ELF-1 (cell line): ENCODE data around the gene MARK3.
A peak's percentile ranks its signal among the peaks of the same experiment; 100 is the strongest.
"Not testable (repeated sequence)": the region's sequence is repeated elsewhere in the genome, so short reads cannot be mapped to it uniquely, and the experiment has no call there.

Source experiments
- DNase-seq: peaks from one replicate; pipeline ENCODE4 v3.0.0-alpha.2; 2016; ENCODE audit warnings: low read depth, low spot score

The MARK3 gene

DNA sequence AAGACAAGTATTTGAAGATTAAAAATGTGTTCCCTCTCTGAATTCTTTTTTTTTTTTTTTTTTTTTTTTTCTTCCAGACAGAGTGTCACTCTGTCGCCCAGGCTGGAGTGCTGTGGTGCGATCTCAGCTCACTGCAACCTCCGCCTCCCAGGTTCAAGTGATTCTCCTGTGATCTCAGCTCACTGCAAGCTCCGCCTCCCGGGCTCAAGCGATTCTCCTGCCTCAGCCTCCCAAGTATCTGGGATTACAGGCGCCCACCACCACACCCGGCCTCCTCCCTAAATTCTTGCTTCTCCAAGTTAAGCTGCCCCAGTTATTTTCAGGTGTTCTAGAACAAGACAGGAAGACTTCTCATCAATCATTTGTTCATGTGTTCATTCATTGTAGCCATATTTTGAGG is 127.0 kb downstream of the MARK3 start:
- DNase-seq = not testable (repeated sequence)

DNA sequence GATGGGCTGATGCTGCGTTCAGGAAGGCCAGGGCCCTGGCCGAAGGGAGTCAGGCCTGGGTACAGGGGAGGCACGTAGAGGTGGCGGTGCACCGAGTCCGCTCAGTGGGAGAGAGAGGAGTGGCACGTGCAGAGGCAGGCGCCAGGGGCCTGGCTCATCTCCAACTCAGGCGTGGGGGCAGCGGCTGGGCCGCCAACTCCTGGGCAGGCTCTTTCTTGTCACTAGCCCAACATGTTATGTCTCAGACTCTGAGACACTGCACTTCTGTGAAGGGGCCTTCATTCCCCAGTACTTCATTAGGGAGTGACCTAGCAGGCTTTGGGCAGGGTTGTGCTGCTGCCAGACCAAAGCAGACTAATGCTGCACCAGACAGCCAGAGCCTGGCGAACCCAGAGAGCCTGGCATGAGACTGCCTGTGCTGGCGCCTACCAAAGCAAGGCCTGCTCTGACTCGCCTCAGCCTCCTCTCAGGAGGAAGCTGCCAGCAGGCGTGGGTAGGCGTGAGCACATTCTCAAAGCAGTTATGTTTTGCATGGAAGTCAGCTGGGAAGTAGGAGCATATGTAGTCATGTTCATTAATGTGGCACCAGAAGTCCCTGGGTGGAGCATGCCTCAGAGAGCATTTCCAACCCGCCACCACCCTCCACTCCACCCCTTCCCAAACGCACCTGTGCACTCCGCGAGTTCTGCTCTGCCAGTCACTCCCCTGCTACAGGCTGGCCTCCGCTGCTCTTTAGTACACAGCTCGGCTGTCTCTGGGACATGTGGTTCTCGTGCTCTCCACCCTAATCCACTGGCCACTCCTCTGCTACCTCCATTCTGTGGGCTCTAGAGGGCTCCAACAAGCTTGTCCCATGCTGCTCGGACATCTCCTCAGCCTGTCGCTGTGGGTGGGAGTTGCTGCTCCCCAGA is 127.7 kb downstream of the MARK3 start:
- no peak for DNase-seq

DNA sequence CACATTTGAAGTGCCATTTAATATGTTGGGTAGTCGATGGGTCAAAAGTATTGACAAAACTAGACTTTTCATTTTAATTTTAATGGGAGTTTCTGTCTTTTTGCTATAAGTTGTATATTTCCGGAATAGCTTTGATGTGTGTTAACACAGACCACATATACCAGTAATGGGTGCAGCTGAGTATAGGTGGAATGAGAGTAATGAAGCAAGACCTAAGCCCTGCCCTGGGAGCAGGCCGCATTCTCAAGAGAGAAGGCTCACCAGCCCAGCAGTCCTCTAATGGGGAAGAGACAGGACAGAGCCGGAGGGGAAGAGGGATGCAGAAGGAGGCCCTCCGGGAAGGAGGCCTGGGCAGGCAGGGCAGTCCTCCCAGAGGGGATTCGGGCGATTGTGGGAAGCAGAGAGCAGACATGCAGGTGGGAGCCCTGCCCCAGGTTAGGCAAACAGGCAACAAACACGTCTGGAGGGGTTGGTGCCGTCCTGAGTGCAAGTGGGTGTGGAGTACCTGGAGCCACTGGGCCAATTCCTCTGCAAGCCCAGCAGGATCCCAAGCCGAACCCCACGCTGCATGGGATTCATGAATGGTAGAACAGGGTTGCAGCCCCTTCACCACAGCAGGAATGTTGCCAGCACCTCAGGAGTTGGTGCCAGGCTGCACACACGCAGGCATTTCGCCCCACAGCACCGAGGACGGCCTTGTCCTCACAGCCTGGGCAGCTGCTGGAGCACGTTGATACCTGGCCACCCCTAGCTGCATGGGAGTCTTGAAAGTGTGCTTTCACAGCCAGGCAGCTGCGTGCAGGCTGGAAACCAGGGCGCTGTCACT is 129.6 kb downstream of the MARK3 start:
- DNase-seq = no peak

- DNase-seq = peak; percentile 44
These were observed 131.4 kb downstream of the MARK3 start for GRCh38 chr14:103516426-103517173.

DNA sequence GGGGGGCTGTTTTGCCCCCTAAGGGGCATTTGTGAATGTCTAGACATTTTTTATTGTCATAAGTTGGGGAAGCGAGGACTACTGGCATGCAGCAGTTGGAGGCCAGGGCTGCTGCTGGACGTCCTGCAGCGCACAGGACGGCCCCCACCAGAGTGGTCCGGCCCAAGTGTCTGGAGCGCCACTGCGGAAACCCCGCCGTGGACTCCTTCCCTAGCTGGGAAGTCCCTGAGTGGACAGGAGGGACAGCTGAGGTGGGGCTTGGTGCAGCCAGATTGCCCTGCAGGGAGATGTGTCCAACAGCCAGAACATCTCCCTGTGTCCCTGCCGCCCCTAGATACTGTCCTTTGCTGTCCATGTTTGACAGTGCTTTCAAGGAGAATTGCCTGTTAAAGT is 132.0 kb downstream of the MARK3 start:
- DNase-seq = no peak

- no peak for DNase-seq
These were observed 132.7 kb downstream of the MARK3 start for GRCh38 chr14:103517721-103518421.

DNA sequence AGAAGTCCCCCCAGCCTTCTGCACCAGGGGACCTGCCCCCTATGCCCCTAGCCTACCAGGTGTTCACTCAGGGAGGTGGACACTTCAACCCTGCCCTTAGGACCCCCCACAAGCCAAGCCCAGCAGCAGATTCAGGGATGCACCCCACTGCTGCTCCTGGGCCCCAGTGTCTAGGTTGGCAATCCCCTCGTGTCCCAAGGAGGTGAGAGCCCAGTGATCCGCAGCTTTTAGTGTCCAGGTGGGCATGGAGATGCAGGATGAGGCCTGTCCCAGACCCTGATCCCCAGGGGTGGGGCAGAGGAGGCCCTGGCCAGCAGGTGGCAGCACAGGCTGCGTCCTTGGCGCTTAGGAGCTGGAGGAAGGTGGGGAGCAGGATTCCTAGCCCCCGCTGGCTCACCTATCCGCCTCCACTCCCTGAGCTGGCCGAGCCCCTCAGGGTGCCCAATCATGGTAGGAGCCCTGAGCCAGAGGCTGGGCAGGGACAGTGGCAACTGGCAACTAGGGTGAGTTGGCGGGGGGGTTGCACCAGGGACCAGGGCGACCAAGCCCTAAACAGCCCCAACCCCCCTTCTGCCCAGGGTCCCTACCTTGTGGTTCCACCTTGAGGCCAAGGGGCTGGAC is 133.3 kb downstream of the MARK3 start:
- DNase-seq = peak; percentile 81

- DNase-seq = peak; percentile 30
These were observed 134.0 kb downstream of the MARK3 start for GRCh38 chr14:103519043-103519836.

DNA sequence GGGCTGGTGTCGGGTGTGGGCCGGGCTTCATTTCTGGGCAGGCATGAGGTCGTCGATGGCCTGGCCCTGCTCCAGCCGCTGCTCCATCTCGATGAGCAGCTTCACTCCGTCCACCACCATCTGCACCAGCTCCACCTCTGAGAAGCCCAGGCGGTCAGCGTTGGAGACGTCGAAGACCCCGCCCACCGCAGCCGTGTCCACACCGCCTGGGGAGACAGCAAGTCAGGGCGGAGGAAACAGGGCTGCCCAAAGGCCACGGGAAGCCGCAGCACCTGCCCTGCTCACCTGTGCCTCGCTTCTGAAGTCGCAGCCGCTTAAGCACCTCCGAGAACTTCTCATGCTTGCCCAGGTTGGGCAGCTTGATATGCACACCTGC is 134.6 kb downstream of the MARK3 start:
- DNase-seq = peak; percentile 31

DNA sequence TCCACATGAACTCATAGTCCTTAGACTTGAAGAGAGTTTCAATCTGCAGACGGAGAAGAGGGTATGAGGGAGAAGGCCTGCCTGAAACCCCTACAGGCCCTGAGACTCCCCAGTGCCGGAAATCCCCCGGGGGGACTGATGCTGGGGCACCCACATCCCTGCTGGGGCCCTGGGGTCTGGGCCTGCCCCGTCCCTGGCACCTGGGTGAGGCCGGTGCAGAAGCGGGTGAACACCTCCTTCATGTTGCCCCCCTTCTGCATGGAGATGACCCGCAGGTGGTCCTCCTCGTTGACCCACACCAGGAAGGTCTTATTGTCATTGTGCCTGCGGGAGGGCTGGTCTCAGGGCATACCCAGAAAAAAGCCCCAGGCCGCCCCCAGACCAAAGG is 135.0 kb downstream of the MARK3 start:
- DNase-seq = no peak

GRCh38 chr14:103520657-103521437 is 135.6 kb downstream of the MARK3 start:
- peak; percentile 88 for DNase-seq

GRCh38 chr14:103521438-103521950 is 136.3 kb downstream of the MARK3 start:
- DNase-seq = no peak

DNA sequence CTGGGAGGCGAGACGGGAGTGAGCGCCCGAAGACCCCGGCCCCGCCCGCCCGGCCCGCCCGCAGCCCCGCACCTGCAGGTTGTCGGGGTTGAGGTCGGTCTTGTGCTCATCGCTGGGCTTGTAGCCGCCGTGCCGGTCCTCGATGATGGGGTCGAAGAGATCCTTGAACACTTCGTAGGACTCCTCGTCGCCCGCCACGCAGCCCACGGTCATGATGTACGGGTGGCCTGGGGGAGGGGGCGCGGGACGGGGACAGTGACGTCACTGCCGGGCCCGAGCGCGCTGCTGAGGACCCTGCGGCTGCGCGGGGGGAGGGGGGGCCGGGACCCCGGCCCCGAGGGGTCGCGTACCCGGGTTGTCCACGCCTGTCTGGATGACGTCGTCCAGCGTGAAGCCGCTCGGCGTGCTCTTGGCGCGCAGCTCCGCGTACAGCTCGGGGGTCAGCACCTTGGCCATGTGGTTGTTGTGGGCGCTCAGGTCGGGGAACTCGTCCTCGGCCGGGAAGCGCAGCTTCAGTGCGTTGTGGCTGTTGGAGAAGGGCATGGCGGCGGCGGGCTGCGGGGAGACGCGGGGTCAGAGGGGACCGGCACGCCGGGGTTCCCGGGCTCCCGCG is 136.8 kb downstream of the MARK3 start:
- DNase-seq = no peak

DNA sequence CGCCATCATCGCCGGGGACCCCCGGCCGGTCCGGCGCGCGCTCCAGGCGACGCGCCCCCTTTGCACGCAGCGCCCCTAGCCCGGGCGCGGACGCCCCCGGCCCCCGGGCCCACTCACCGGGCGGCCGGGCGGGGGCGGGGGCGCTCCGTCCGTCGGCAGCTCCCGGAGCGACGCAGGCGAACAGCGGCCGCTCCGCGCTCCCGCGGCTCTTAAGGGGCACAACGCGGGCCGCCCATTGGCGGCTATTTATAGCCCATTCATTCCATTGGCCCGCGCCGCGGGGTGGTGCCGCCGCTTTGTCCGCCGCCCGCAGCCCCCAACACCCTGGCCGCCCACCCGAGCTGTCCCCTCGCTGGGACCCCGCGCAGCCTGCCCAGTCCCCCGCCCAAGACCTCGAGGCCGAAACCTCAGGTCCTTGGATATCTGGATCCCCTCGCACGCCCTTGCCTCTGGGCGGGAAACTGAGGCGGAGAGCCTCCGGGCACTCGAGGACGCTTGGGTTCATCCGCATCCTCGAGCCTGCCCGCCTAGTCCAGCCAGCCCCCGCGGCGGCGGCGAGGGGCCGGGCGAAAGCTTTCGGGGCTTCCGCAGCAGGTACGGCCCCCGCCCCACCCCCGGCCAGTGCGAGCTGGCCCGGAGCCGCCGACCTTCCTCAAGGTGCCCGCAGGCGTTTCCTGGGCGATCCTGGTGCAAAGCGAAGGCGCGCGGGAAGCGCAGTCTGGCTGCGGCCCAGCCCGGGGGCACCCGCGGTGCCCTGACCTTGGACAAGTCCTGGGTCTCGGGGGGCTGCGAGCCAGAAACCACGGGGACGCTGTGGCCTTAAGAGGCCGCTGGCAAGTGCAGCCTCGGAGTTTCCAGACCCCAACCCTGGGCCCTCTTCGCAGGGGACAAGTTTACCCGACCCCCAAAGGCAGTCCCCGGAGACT is 137.7 kb downstream of the MARK3 start, which contains the start of gene CKB:
CKB (minus strand) TSS at position 182 of the 926 bp plus-strand sequence. CDS start 337 bp downstream, outside the sequence.
- DNase-seq = peak; percentile 81

- DNase-seq = no peak
These were observed 138.3 kb downstream of the MARK3 start for GRCh38 chr14:103523575-103523954.

GRCh38 chr14:103524002-103524935 is 139.1 kb downstream of the MARK3 start:
- DNase-seq = no peak
